PC-9 (cell line): ENCODE measurements around the gene LSM6. TPM values are rescaled to one million over a fixed set of nuclear protein-coding genes. Genes with fewer than 3 reads are reported as not detected.

Source experiments
- BruUV-seq: library from RNA; stranded (reverse); fragments of 400-500 nt; replicated peaks from 2 replicates; lab custom pipeline; 2021; lab: Mats Ljungman, UMichigan
- CTCF ChIA-PET: fragments of 300-600 bp; sonication (Branson Sonifier 250); formaldehyde crosslinking; loops from one replicate; lab custom pipeline; 2022; ENCODE audit warnings: antibody characterized with exemption; lab: Charles Lee
- POLR2A ChIA-PET: fragments of 300-600 bp; sonication (Branson Sonifier 250); formaldehyde crosslinking; loops from one replicate; lab custom pipeline; 2022; ENCODE audit warnings: antibody characterized with exemption; ENCODE audit not compliant: unreplicated experiment; lab: Charles Lee
- DNase-seq, 2 experiments: peaks; one replicate each; pipeline versions ENCODE4 v3.0.0 to v3.0.0-alpha.2; 2015 to 2022; ENCODE audit warnings: mixed read lengths in 1 of 2
- H2AFZ ChIP-seq: fragments of 200-600 bp; sonication (generic); 2 replicates; pipeline ENCODE4 v1.8.1; 2017; ENCODE audit warnings: antibody characterized with exemption
- H3F3A ChIP-seq: fragments of 200-600 bp; sonication (generic); 2 replicates; pipeline ENCODE4 v1.8.1; 2017; ENCODE audit warnings: antibody characterized with exemption, mild to moderate bottlenecking, low read depth; ENCODE audit not compliant: insufficient read depth
- H3K27ac ChIP-seq: fragments of 200-600 bp; sonication (generic); 2 replicates; pipeline ENCODE4 v1.6.1; 2016; ENCODE audit warnings: mixed run types
- H3K27me3 ChIP-seq: fragments of 200-600 bp; sonication (generic); 2 replicates; pipeline ENCODE4 v1.6.1; 2016; ENCODE audit warnings: low read depth, mixed run types; ENCODE audit not compliant: insufficient read depth
- H3K36me3 ChIP-seq: fragments of 200-600 bp; sonication (generic); 2 replicates; pipeline ENCODE4 v1.6.1; 2016; ENCODE audit warnings: low read depth, mixed run types
- H3K4me1 ChIP-seq: fragments of 200-600 bp; sonication (generic); replicated peaks from 2 replicates; pipeline ENCODE4 v1.6.1; 2016; ENCODE audit warnings: mixed run types; ENCODE audit not compliant: insufficient read depth
- H3K4me2 ChIP-seq: fragments of 200-600 bp; sonication (generic); 2 replicates; pipeline ENCODE4 v1.6.1; 2017; ENCODE audit warnings: mixed run types
- H3K4me3 ChIP-seq: fragments of 200-600 bp; sonication (generic); 2 replicates; pipeline ENCODE4 v1.6.1; 2016; ENCODE audit warnings: mixed run types
- H3K79me2 ChIP-seq: fragments of 200-600 bp; sonication (generic); 2 replicates; pipeline ENCODE4 v1.6.1; 2017; ENCODE audit warnings: low read depth, mixed run types
- H3K9me2 ChIP-seq: fragments of 200-600 bp; sonication (generic); 2 replicates; pipeline ENCODE4 v1.8.1; 2017; ENCODE audit warnings: mild to moderate bottlenecking; ENCODE audit not compliant: insufficient read depth
- H3K9me3 ChIP-seq: fragments of 200-600 bp; sonication (generic); 2 replicates; pipeline ENCODE4 v1.8.1; 2016; ENCODE audit warnings: low read depth; ENCODE audit not compliant: insufficient read depth
- H4K20me1 ChIP-seq: fragments of 200-600 bp; sonication (generic); 2 replicates; pipeline ENCODE4 v1.8.1; 2017; ENCODE audit not compliant: insufficient read depth
- CTCF ChIP-seq: fragments of 200-600 bp; sonication (generic); conservative IDR thresholded peaks from 2 replicates; pipeline ENCODE4 v1.6.1; 2017; ENCODE audit warnings: mixed run types, antibody characterized with exemption, mild to moderate bottlenecking, moderate library complexity
- EZH2 ChIP-seq: fragments of 200-600 bp; sonication (generic); IDR thresholded peaks from 2 replicates; pipeline ENCODE4 v1.8.0; 2017; ENCODE audit warnings: antibody characterized with exemption, low read depth
- intact Hi-C: fragments of 100-400 bp; cut with micrococcal nuclease; formaldehyde crosslinking; loops from one replicate; pipeline ENCODE4 v1.10.0; 2022; ENCODE audit not compliant: unreplicated experiment
- total RNA-seq: library from RNA; stranded (reverse); gene quantifications from 2 replicates; pipeline ENCODE4 v1.2.3, GENCODE V29; 2021

LSM6 gene
- total RNA-seq, 1 experiment from 2014 or later, result 45.6 TPM

GRCh38 chr4:146211440-146211839 lies 35.9 kb downstream of the LSM6 start:
- POLR2A ChIA-PET, result no interaction called here
- intact Hi-C loops, result no loop called here
- Histone ChIP-seq H3K4me1 (no peaks in the 10 kb centered on the region), H4K20me1 (no peaks in the 10 kb centered on the region), H3K27ac (no peak overlapping the region), H3K79me2 (no peaks in the 10 kb centered on the region), H3K36me3 (no peaks in the 10 kb centered on the region), H3K9me3 (no peaks in the 10 kb centered on the region), H3K9me2 (no peaks in the 10 kb centered on the region), H3F3A (no peaks in the 10 kb centered on the region), H3K4me3 (no peak overlapping the region), H3K27me3 (no peaks in the 10 kb centered on the region), H2AFZ (no peak overlapping the region), H3K4me2 (no peak overlapping the region)
- DNase-seq, result no peak
- no TSS peak for BruUV-seq
- TF ChIP-seq CTCF, result no peak
- no peak for TF ChIP-seq EZH2
- CTCF ChIA-PET, result no interaction called here

DNA sequence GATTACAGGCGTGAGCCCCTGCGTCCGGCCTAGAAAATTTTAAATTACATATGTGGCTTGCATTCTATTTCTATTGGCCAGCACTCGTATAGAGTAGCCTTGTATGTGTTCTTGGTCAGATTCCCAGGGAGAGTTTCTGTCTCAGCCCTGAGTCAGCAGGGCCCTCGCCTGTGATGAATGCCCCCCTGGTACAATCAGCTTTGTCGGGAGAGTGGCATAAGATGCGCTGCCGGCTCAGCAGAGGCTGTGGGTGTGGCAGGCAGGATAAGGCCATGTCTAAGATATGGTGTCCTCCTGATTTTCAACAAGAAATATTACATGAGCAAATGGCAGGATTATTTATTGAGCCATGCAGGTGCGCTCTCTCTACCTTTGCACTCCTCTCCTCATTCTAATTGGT lies 37.3 kb downstream of the LSM6 start:
- H3K4me3 ChIP-seq, result no peak overlapping the region
- no peak for TF ChIP-seq CTCF
- no peak for TF ChIP-seq EZH2
- H3K4me2 ChIP-seq, result no peak overlapping the region
- H3K79me2 ChIP-seq, result no peaks in the 10 kb centered on the region
- no TSS peak for BruUV-seq
- no peak overlapping the region for H3K27ac ChIP-seq
- H3K36me3 ChIP-seq, result no peaks in the 10 kb centered on the region
- H3K9me2 ChIP-seq, result no peaks in the 10 kb centered on the region
- CTCF ChIA-PET, result no interaction called here
- DNase-seq, result no peak
- no peaks in the 10 kb centered on the region for H4K20me1 ChIP-seq
- no peaks in the 10 kb centered on the region for H3F3A ChIP-seq
- POLR2A ChIA-PET, result no interaction called here
- no peaks in the 10 kb centered on the region for H3K4me1 ChIP-seq
- no peaks in the 10 kb centered on the region for H3K9me3 ChIP-seq
- intact Hi-C loops, result no loop called here
- H2AFZ ChIP-seq, result no peak overlapping the region
- H3K27me3 ChIP-seq, result no peaks in the 10 kb centered on the region

DNA sequence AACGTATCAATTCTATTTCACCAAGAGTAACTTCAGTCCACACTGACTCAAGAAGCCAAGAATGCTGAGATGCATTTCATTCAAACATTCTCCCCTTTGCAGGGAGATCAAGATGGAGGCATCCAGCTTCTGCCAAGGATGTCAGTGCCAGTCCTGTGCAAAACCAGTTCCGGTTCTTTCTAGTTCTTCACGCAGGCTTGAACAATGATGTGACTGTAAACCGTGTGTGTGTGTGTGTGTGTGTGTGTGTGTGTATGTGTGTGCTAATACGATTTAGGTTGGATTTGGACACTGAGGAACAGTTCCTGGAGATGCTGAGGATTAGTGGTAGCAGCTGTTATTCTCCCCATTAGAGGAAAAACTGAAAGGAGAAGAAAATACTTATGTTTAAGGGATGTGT lies 38.7 kb downstream of the LSM6 start, which contains the start of gene REELD1:
Gene REELD1, plus strand, starts transcription at position 301 of the 400 bp plus-strand sequence. CDS start 2,415 bp downstream, outside the sequence.
- BruUV-seq, result no TSS peak
- intact Hi-C loops, result no loop called here

More for the DNA sequence above, 38.7 kb downstream of the LSM6 start, which contains the start of gene REELD1:
- H3K36me3 ChIP-seq, result no peaks in the 10 kb centered on the region
- POLR2A ChIA-PET, result no interaction called here
- H3K9me2 ChIP-seq, result no peaks in the 10 kb centered on the region
- no peaks in the 10 kb centered on the region for H3F3A ChIP-seq
- H3K27ac ChIP-seq, result no peak within 1 kb of the TSS
- TF ChIP-seq EZH2, result no peak
- TF ChIP-seq CTCF, result no peak
- CTCF ChIA-PET, result no interaction called here
- H3K79me2 ChIP-seq, result no peaks in the 10 kb centered on the region
- no peak within 1 kb of the TSS for H3K4me3 ChIP-seq
- no peak within 1 kb of the TSS for H3K4me2 ChIP-seq
- no peaks in the 10 kb centered on the region for H3K9me3 ChIP-seq
- H3K4me1 ChIP-seq, result no peaks in the 10 kb centered on the region
- no peaks in the 10 kb centered on the region for H4K20me1 ChIP-seq
- no peak for DNase-seq
- no peaks in the 10 kb centered on the region for H3K27me3 ChIP-seq
- no peak within 1 kb of the TSS for H2AFZ ChIP-seq
